A549 (cell line): ENCODE measurements around the gene CSGALNACT2. TPM values are rescaled to one million over a fixed set of nuclear protein-coding genes. Genes with fewer than 3 reads are reported as not detected.

Experiments
- ATAC-seq, 2 experiments: fragments of 200-7000 bp in 1 of 2; fragments of >200 bp in 1 of 2; cut with Nextera tagmentation in 1 of 2; cut with Tn5 transposase in 1 of 2; 3 replicates each; pipeline versions ENCODE4 v1.8.0 to v1.9.1; 2018 to 2020; ENCODE audit warnings: mild to moderate bottlenecking in 1 of 2, moderate library complexity in 1 of 2
- CTCF ChIA-PET: fragments of 300-600 bp; sonication (Branson Sonifier 250); formaldehyde crosslinking; extraction: SDS; loops from one replicate; lab custom pipeline; 2021; ENCODE audit warnings: antibody characterized with exemption, inconsistent platforms; lab: Yijun Ruan, JAX
- POLR2A ChIA-PET: fragments of 350-600 bp; formaldehyde crosslinking; extraction: SDS; loops from one replicate; lab custom pipeline; 2021; ENCODE audit warnings: antibody characterized with exemption, inconsistent platforms; lab: Yijun Ruan, JAX
- DNase-seq, 2 experiments: peaks; one replicate each; pipeline versions ENCODE4 v3.0.0 to v3.0.0-alpha.2; 2011 to 2016; ENCODE audit warnings: low read depth in 1 of 2, low spot score in 1 of 2
- FAIRE-seq: peaks from 2 replicates; lab custom pipeline; 2011; peaks lifted over from hg19 to GRCh38; lab: Jason Lieb, UNC
- H3K27ac ChIP-seq, 2 experiments: fragments of >200 bp; sonication (Bioruptor Twin); formaldehyde crosslinking; 3 replicates each; pipeline ENCODE4 v1.5.1; 2016 to 2017
- H3K4me1 ChIP-seq: fragments of >200 bp; sonication (Bioruptor Twin); formaldehyde crosslinking; 3 replicates; pipeline ENCODE4 v1.6.1; 2016
- H3K4me2 ChIP-seq: fragments of >200 bp; sonication (Bioruptor Twin); formaldehyde crosslinking; 3 replicates; pipeline ENCODE4 v1.6.1; 2016
- H3K4me3 ChIP-seq: fragments of >200 bp; sonication (Bioruptor Twin); formaldehyde crosslinking; 3 replicates; pipeline ENCODE4 v1.5.1; 2016
- H3K9me3 ChIP-seq: fragments of >200 bp; sonication (Bioruptor Twin); formaldehyde crosslinking; 3 replicates; pipeline ENCODE4 v1.6.1; 2016
- HOXB13 ChIP-seq: fragments of 250-450 bp; sonication (Bioruptor Pico); IDR thresholded peaks from 2 replicates; pipeline ENCODE4 v1.5.0; 2020; ENCODE audit warnings: low read depth, mild to moderate bottlenecking, moderate library complexity
- JUN ChIP-seq, 2 experiments: fragments of >200 bp; sonication (Bioruptor Twin); formaldehyde crosslinking; IDR thresholded peaks; 2 replicates in 1 of 2; 3 replicates in 1 of 2; pipeline ENCODE4 v1.6.1; 2016 to 2017
- JUNB ChIP-seq: fragments of >200 bp; sonication (Bioruptor Twin); formaldehyde crosslinking; IDR thresholded peaks from 2 replicates; pipeline ENCODE4 v1.6.1; 2016
- NFE2L2 ChIP-seq: fragments of 150-350 bp; conservative IDR thresholded peaks from 2 replicates; pipeline ENCODE4 v1.6.1; 2014; ENCODE audit warnings: low read length
- NR3C1 ChIP-seq: fragments of >200 bp; sonication (Bioruptor Twin); formaldehyde crosslinking; IDR thresholded peaks from 3 replicates; pipeline ENCODE4 v1.6.1; 2017
- RAD21 ChIP-seq, 2 experiments: fragments of >200 bp in 1 of 2; sonication (Bioruptor Twin) in 1 of 2; formaldehyde crosslinking in 1 of 2; IDR thresholded peaks in 1 of 2; conservative IDR thresholded peaks in 1 of 2; 2 replicates in 1 of 2; 3 replicates in 1 of 2; pipeline ENCODE4 v1.6.1; 2012 to 2018; ENCODE audit warnings: inconsistent platforms in 1 of 2
- RARB ChIP-seq: fragments of 250-450 bp; sonication (Bioruptor Pico); IDR thresholded peaks from 2 replicates; pipeline ENCODE4 v1.8.0; 2021; ENCODE audit warnings: mild to moderate bottlenecking, moderate library complexity
- TP53 ChIP-seq: fragments of 250-450 bp; sonication (Bioruptor Pico); IDR thresholded peaks from 2 replicates; pipeline ENCODE4 v1.5.0; 2021; ENCODE audit warnings: mild to moderate bottlenecking, moderate library complexity
- ZNF302 ChIP-seq: fragments of 250-450 bp; sonication (Bioruptor Pico); IDR thresholded peaks from 2 replicates; pipeline ENCODE4 v1.9.0; 2021; ENCODE audit warnings: inconsistent platforms, mild to moderate bottlenecking, moderate library complexity
- WGBS: methylation state at CpG from one replicate; pipeline ENCODE4 v1.1.6; 2017; ENCODE audit errors: missing lambda C conversion rate; 5-methylcytosine and 5-hydroxymethylcytosine counted together
- polyA plus RNA-seq, 4 experiments: library from polyadenylated mRNA; depleted of rRNA in 3 of 4; stranded (reverse); fragments of >200 nt; fragmentation: RNase III in 1 of 4; extraction: RNeasy Plus Mini Kit Qiagen cat#74134 plus additional on column Dnase treatment in 1 of 4; gene quantifications; 2 replicates in 3 of 4; 3 replicates in 1 of 4; pipeline ENCODE4 v1.2.3, GENCODE V29; 2011 to 2017
- TF ChIP-seq, protein P1 (sequence below): IDR thresholded peaks from 2 replicates; pipeline ENCODE4 v1.6.1; 2012
- TF ChIP-seq, protein P2 (sequence below): fragments of 450-650 bp; IDR thresholded peaks from 2 replicates; pipeline ENCODE4 v1.6.1; 2014; ENCODE audit warnings: antibody characterized with exemption
- TF ChIP-seq, protein P3 (sequence below): IDR thresholded peaks from 2 replicates; pipeline ENCODE4 v1.6.1; 2012; ENCODE audit warnings: low read depth, borderline replicate concordance
- TF ChIP-seq, protein P4 (sequence below): fragments of 200-600 bp; sonication (generic); IDR thresholded peaks from 2 replicates; pipeline ENCODE4 v1.6.1; 2016; ENCODE audit warnings: antibody characterized with exemption, mild to moderate bottlenecking, moderate library complexity
- TF ChIP-seq, protein P5 (sequence below): fragments of 250-450 bp; sonication (Bioruptor Pico); IDR thresholded peaks from 2 replicates; pipeline ENCODE4 v1.5.0; 2020; ENCODE audit warnings: low read depth, mild to moderate bottlenecking, moderate library complexity

Gene CSGALNACT2
- polyA plus RNA-seq, 2 of the 4 experiments (the other 2 are of a cell fraction) = 11.2 to 29.9 TPM

DNA sequence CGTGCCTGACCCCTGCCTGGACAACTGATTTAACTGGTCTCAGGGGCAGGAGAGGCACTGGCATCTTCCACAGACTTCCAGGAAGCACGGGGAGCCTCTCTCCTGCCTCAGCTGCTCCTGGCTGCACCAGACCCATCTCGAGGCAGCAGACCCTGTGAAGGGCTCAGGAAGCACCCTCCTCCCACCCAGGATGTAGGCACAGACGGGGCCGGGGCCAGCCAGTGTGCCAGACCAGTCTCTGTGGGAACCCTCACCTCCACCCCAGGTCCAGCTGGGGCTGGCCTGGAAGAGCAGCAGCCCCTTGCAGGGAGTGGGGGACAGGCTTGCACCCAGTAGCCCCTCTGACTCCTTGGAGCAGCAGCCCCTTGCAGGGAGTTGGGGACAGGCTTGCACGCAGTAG, 72.3 kb downstream of the CSGALNACT2 start:
- H3K4me2 ChIP-seq = no peak overlapping the region
- no peak overlapping the region for H3K4me3 ChIP-seq
- H3K9me3 ChIP-seq = no peaks in the 10 kb centered on the region
- DNase-seq (no peak), ATAC-seq (no peak), FAIRE-seq (no peak)
- peaks cover 7% of the 10 kb centered on the region; the same call in 1 of the 3 replicates for H3K4me1 ChIP-seq
- POLR2A ChIA-PET = no interaction called here
- CTCF ChIA-PET = interaction anchor here (1.1 kb wide), 1 partner anchor 247 kb away, joined by 3 read pairs; no protein-coding TSS in a partner anchor
- 78% methylated on average over 2 of the region's 6 CpGs for WGBS
- TF ChIP-seq JUN (IDR thresholded peaks at IDR 0.05) = no peak
- TF ChIP-seq, protein P1, sequence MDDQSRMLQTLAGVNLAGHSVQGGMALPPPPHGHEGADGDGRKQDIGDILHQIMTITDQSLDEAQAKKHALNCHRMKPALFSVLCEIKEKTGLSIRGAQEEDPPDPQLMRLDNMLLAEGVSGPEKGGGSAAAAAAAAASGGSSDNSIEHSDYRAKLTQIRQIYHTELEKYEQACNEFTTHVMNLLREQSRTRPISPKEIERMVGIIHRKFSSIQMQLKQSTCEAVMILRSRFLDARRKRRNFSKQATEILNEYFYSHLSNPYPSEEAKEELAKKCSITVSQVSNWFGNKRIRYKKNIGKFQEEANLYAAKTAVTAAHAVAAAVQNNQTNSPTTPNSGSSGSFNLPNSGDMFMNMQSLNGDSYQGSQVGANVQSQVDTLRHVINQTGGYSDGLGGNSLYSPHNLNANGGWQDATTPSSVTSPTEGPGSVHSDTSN = no peak
- no peak for TF ChIP-seq ZNF302 (CRISPR knock-in tag)
- TF ChIP-seq JUNB = no peak
- no peak for TF ChIP-seq TP53 (CRISPR knock-in tag)
- no peak for TF ChIP-seq RARB (CRISPR knock-in tag)
- TF ChIP-seq NFE2L2 = no peak
- TF ChIP-seq HOXB13 (CRISPR knock-in tag) = no peak
- H3K27ac ChIP-seq = no peak overlapping the region

DNA sequence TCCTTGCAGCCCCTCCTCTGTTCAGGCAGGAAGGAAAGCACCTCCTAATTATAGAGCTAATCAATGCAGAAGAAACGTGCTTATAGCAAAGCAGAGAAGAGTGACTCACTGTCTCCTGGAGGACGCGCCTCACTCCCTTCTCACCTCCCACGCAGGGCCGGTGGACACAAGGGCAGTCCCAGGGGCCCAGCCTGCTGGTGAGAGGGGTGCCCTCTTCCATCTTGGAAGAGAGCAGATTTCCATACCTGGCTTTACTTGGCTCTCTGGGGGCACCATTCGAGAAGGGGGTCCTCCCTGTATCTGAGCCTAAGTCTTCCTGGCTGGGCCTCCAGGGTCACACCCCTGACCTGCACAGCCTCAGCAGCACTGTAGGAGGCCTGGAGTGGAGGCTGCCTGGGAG, 72.8 kb downstream of the CSGALNACT2 start:
- ChIA-PET POLR2A (no interaction called here), CTCF (no interaction called here)
- ATAC-seq (no peak), DNase-seq (no peak), FAIRE-seq (no peak)
- Histone ChIP-seq H3K4me3 (no peak overlapping the region), H3K27ac (no peak overlapping the region), H3K4me1 (peaks cover 7% of the 10 kb centered on the region; the same call in 1 of the 3 replicates), H3K9me3 (no peaks in the 10 kb centered on the region), H3K4me2 (no peak overlapping the region)
- 52% methylated on average over 5 of the region's 6 CpGs for WGBS
- no peak for TF ChIP-seq NR3C1
- no peak for TF ChIP-seq ZNF302 (CRISPR knock-in tag)
- TF ChIP-seq, protein P2, sequence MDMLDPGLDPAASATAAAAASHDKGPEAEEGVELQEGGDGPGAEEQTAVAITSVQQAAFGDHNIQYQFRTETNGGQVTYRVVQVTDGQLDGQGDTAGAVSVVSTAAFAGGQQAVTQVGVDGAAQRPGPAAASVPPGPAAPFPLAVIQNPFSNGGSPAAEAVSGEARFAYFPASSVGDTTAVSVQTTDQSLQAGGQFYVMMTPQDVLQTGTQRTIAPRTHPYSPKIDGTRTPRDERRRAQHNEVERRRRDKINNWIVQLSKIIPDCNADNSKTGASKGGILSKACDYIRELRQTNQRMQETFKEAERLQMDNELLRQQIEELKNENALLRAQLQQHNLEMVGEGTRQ = no peak

DNA sequence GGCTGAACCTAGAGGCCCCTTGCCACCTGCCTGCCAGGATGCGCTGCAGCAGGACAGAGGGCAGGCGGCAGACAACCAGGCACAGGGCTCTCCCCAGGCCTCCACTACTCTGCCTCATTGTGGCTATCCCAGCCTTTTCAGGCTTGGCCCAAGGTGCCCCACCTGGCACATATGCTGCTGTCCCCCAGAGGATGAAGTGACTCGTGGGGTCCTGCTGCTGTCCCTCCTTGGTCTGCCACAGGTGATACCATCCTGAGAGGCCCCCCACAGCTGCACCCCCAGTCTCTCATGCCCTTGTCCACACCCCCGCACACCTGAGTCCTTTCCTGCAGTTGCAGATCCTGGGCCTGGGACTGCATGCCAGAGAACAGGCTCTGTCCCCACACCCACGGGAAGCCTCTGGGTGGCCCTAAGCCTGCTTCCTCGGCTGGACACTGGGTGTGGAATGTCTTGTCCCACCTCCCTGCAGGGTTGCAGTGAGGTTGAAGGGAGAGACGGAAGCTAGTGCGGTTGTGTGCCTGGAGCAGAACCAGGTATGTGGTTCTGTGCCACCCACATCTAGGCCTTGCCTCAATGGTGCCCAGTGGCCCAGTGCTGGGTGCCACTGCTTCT, 73.3 kb downstream of the CSGALNACT2 start:
- H3K4me2 ChIP-seq = no peak overlapping the region
- no peak for ATAC-seq
- FAIRE-seq = no peak
- CTCF ChIA-PET = interaction anchor here (4.3 kb wide), 1 partner anchor 6 kb away, joined by 49 read pairs; no protein-coding TSS in a partner anchor
- no peak for DNase-seq
- no peak for TF ChIP-seq HOXB13 (CRISPR knock-in tag)
- TF ChIP-seq, protein P2 = no peak
- TF ChIP-seq, protein P3, sequence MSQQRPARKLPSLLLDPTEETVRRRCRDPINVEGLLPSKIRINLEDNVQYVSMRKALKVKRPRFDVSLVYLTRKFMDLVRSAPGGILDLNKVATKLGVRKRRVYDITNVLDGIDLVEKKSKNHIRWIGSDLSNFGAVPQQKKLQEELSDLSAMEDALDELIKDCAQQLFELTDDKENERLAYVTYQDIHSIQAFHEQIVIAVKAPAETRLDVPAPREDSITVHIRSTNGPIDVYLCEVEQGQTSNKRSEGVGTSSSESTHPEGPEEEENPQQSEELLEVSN = no peak
- TF ChIP-seq RARB (CRISPR knock-in tag) = no peak
- TF ChIP-seq, protein P4, sequence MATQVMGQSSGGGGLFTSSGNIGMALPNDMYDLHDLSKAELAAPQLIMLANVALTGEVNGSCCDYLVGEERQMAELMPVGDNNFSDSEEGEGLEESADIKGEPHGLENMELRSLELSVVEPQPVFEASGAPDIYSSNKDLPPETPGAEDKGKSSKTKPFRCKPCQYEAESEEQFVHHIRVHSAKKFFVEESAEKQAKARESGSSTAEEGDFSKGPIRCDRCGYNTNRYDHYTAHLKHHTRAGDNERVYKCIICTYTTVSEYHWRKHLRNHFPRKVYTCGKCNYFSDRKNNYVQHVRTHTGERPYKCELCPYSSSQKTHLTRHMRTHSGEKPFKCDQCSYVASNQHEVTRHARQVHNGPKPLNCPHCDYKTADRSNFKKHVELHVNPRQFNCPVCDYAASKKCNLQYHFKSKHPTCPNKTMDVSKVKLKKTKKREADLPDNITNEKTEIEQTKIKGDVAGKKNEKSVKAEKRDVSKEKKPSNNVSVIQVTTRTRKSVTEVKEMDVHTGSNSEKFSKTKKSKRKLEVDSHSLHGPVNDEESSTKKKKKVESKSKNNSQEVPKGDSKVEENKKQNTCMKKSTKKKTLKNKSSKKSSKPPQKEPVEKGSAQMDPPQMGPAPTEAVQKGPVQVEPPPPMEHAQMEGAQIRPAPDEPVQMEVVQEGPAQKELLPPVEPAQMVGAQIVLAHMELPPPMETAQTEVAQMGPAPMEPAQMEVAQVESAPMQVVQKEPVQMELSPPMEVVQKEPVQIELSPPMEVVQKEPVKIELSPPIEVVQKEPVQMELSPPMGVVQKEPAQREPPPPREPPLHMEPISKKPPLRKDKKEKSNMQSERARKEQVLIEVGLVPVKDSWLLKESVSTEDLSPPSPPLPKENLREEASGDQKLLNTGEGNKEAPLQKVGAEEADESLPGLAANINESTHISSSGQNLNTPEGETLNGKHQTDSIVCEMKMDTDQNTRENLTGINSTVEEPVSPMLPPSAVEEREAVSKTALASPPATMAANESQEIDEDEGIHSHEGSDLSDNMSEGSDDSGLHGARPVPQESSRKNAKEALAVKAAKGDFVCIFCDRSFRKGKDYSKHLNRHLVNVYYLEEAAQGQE = no peak
- TF ChIP-seq, protein P5, sequence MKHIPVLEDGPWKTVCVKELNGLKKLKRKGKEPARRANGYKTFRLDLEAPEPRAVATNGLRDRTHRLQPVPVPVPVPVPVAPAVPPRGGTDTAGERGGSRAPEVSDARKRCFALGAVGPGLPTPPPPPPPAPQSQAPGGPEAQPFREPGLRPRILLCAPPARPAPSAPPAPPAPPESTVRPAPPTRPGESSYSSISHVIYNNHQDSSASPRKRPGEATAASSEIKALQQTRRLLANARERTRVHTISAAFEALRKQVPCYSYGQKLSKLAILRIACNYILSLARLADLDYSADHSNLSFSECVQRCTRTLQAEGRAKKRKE (CRISPR knock-in tag) = no peak
- TF ChIP-seq RAD21 (conservative IDR thresholded peaks at IDR 0.05 in 1 of 2, IDR thresholded peaks at IDR 0.05 in 1 of 2) = no peak
- no peak for TF ChIP-seq JUN (IDR thresholded peaks at IDR 0.05)
- H3K4me1 ChIP-seq = peaks cover 7% of the 10 kb centered on the region; the same call in 1 of the 3 replicates
- H3K9me3 ChIP-seq = no peaks in the 10 kb centered on the region
- WGBS = 58% methylated on average over 3 of the region's 8 CpGs
- POLR2A ChIA-PET = no interaction called here
- H3K27ac ChIP-seq = no peak overlapping the region
- H3K4me3 ChIP-seq = no peak overlapping the region
